ENCODE results near the gene ANKRD1. TPM values are rescaled to one million over a fixed set of nuclear protein-coding genes. Genes with fewer than 3 reads are reported as not detected.
A peak's percentile ranks its signal among the peaks of the same experiment; 100 is the strongest.
"Not testable (repeated sequence)": the region's sequence is repeated elsewhere in the genome, so short reads cannot be mapped to it uniquely, and the experiment has no call there.

The ANKRD1 gene
- total RNA-seq, 2 experiments from 2014 or later: not detected

- Mint-ChIP-seq H3K4me3 (no peak overlapping the region), H3K27ac (peak overlapping the region; percentile 43), H3K9me3 (peaks cover 6% of the 10 kb centered on the region), H3K36me3 (ENCODE audit: low read depth) (peaks cover 36% of the 10 kb centered on the region), H3K4me1 (ENCODE audit: low read depth) (peaks cover 14% of the 10 kb centered on the region), H3K27me3 (no peaks in the 10 kb centered on the region)
- intact Hi-C loops (cut with micrococcal nuclease): no loop called here
- TF ChIP-seq CTCF (IDR thresholded peaks at IDR 0.05): no peak
- POLR2A ChIA-PET: interaction anchor here (0.9 kb wide), 1 partner anchor 38 kb away, joined by 3 read pairs; no protein-coding TSS in a partner anchor
- ATAC-seq: peak; percentile 63
- peak; percentile 3 for DNase-seq
- CTCF ChIA-PET: interaction anchor here (0.7 kb wide), 1 partner anchor 345 kb away, joined by 4 read pairs; no protein-coding TSS in a partner anchor
Measured at GRCh38 chr10:90906596-90906995, 14.3 kb downstream of the ANKRD1 start.

DNA sequence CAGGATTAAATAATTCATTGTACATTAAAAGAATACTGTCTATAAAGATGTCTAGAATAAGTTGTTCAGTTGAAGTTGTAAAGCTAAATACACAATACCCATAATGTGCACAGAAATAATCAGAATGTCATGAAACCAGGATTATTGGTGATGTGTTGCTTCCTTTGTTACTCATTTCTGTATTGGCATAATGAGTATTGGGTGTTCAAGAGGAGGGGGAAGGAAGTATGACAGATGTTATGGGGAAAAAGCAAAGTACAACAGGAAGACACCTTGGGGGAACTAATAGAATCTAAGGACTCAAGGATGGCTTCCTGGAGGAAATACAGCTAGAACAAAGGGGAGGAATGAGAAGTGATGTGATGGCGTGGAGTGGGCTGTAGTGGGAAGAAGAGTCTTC is 15.0 kb downstream of the ANKRD1 start:
- TF ChIP-seq CTCF (IDR thresholded peaks at IDR 0.05): no peak
- no peak for DNase-seq
- Mint-ChIP-seq H3K27ac (peak overlapping the region; percentile 43), H3K36me3 (ENCODE audit: low read depth) (peaks cover 36% of the 10 kb centered on the region), H3K4me1 (ENCODE audit: low read depth) (peaks cover 14% of the 10 kb centered on the region), H3K27me3 (no peaks in the 10 kb centered on the region), H3K4me3 (no peak overlapping the region), H3K9me3 (peaks cover 6% of the 10 kb centered on the region)
- ChIA-PET POLR2A (no interaction called here), CTCF (interaction anchor here (0.7 kb wide), 1 partner anchor 345 kb away, joined by 4 read pairs; no protein-coding TSS in a partner anchor)
- intact Hi-C loops (cut with micrococcal nuclease): no loop called here
- ATAC-seq: peak; percentile 45

- DNase-seq; ATAC-seq; POLR2A ChIA-PET; H3K4me3 Mint-ChIP-seq; H3K9me3 Mint-ChIP-seq; intact Hi-C loops (cut with micrococcal nuclease); H3K27me3 Mint-ChIP-seq: not testable (repeated sequence)
- peak overlapping the region; percentile 49 for H3K27ac Mint-ChIP-seq
- peaks cover 13% of the 10 kb centered on the region for H3K4me1 Mint-ChIP-seq (ENCODE audit: low read depth)
- CTCF ChIA-PET: interaction anchor here (0.9 to 3.1 kb wide), 5 partner anchors 13 to 354 kb away, joined by 3 to 14 read pairs (median 3); partner anchors contain the start of gene ANKRD1
- peaks cover 33% of the 10 kb centered on the region for H3K36me3 Mint-ChIP-seq (ENCODE audit: low read depth)
Measured at GRCh38 chr10:90896916-90897315, 24.0 kb downstream of the ANKRD1 start.

- no peaks in the 10 kb centered on the region for H3K27me3 Mint-ChIP-seq
- CTCF ChIA-PET: interaction anchor here (1.1 to 3.2 kb wide), 2 partner anchors 13 to 26 kb away, joined by 3 to 11 read pairs; no protein-coding TSS in a partner anchor
Measured at GRCh38 chr10:90893190-90893589, 27.7 kb downstream of the ANKRD1 start.

GRCh38 chr10:90890347-90890746 is 30.5 kb downstream of the ANKRD1 start:
- Mint-ChIP-seq H3K36me3 (ENCODE audit: low read depth) (peaks cover 47% of the 10 kb centered on the region), H3K27me3 (no peaks in the 10 kb centered on the region), H3K4me3 (no peak overlapping the region), H3K27ac (no peak overlapping the region), H3K9me3 (no peaks in the 10 kb centered on the region), H3K4me1 (ENCODE audit: low read depth) (peaks cover 5% of the 10 kb centered on the region)
- DNase-seq (no peak), ATAC-seq (no peak)
- intact Hi-C loops (cut with micrococcal nuclease): no loop called here
- ChIA-PET CTCF (interaction anchor here (1.5 kb wide), 1 partner anchor 116 kb away, joined by 4 read pairs; no protein-coding TSS in a partner anchor), POLR2A (no interaction called here)
- TF ChIP-seq CTCF (IDR thresholded peaks at IDR 0.05): no peak

More at GRCh38 chr10:90893190-90893589, 27.7 kb downstream of the ANKRD1 start:
- ATAC-seq (no peak), DNase-seq (no peak)
- H3K27ac Mint-ChIP-seq: no peak overlapping the region
- H3K4me1 Mint-ChIP-seq (ENCODE audit: low read depth): peaks cover 15% of the 10 kb centered on the region
- intact Hi-C loops (cut with micrococcal nuclease): no loop called here
- H3K36me3 Mint-ChIP-seq (ENCODE audit: low read depth): peaks cover 48% of the 10 kb centered on the region
- H3K9me3 Mint-ChIP-seq: no peaks in the 10 kb centered on the region
- no peak overlapping the region for H3K4me3 Mint-ChIP-seq
- no peak for TF ChIP-seq CTCF (IDR thresholded peaks at IDR 0.05)
- POLR2A ChIA-PET: interaction anchor here (0.6 kb wide), 1 partner anchor 329 kb away, joined by 3 read pairs; no protein-coding TSS in a partner anchor
